Effector memory CD8-positive, alpha-beta T cell (primary cell): ENCODE data around the gene PER1.

Experiments used
- ATAC-seq: fragments of 150-1000 bp; cut with Tn5 transposase; replicated peaks from 2 replicates; pipeline ENCODE4 v1.10.0; 2021; ENCODE audit warnings: mild to moderate bottlenecking, moderate library complexity
- DNase-seq, 3 experiments: peaks; one replicate each; pipeline ENCODE4 v3.0.0; 2021
- H3K27ac Mint-ChIP-seq, 2 donors: one replicate each; pipeline ENCODE4 v1.8.0; 2022; ENCODE audit warnings: mild to moderate bottlenecking in 2 of 2, mixed read lengths in 2 of 2, moderate library complexity in 2 of 2
- H3K27me3 Mint-ChIP-seq, 2 donors: one replicate each; pipeline ENCODE4 v1.8.0; 2022; ENCODE audit warnings: mixed read lengths in 2 of 2
- H3K36me3 Mint-ChIP-seq: one replicate; pipeline ENCODE4 v1.8.0; 2022; ENCODE audit warnings: mild to moderate bottlenecking, moderate library complexity, mixed read lengths; ENCODE audit not compliant: insufficient read depth
- H3K4me1 Mint-ChIP-seq, 2 donors: one replicate each; pipeline ENCODE4 v1.8.0; 2022; ENCODE audit warnings: low read depth in 2 of 2, mixed read lengths in 2 of 2
- H3K4me3 Mint-ChIP-seq, 2 donors: one replicate each; pipeline ENCODE4 v1.8.0; 2022; ENCODE audit warnings: mild to moderate bottlenecking in 2 of 2, mixed read lengths in 2 of 2, moderate library complexity in 2 of 2
- H3K9me3 Mint-ChIP-seq, 2 donors: one replicate each; pipeline ENCODE4 v1.8.0; 2022; ENCODE audit warnings: mixed read lengths in 2 of 2

PER1 gene

DNA sequence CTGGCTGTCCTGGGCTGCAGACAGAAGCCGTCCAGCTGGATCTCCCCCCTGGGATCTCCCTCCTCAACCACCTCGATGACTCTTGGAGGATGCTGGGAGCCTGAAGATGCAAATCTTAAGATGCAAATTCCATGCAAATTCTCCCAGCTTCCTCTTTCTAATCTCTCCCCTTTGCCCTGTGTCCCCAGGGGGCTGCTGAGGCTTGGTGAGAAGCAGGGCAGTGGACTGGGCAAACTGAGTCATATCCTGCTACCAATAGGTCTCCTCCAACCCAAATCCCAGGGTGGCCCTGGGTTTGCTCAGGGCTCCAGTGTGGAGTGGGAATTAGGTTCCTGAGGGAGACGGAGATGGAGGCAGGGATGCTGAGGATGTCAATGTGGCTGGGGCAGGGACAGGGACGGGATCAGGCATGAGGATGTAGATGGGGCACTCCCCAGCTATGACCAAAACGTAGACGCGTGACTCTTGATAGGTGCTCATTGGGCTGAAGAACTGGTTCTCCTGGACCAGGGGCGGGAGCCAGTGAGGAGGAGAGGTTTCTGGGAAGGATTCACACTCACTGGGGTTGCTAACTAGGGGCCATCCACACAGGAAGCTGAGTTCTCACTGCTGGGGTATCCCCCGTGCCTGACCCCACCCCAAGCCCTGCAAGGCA is 61.0 kb downstream of the PER1 start:
- Mint-ChIP-seq H3K9me3 (no peaks in the 10 kb centered on the region), H3K4me3 (no peak overlapping the region), H3K27me3 (peaks cover 61 to 85% of the 10 kb centered on the region in 2 donors), H3K27ac (no peak overlapping the region), H3K4me1 (peaks cover 4% of the 10 kb centered on the region in 2 donors), H3K36me3 (peaks cover 12% of the 10 kb centered on the region)
- no peak for ATAC-seq
- DNase-seq: no peak
